B cell (primary cell): ENCODE data around the gene CMTM7. TPM values are rescaled to one million over a fixed set of nuclear protein-coding genes. Genes with fewer than 3 reads are reported as not detected.
A peak's percentile ranks its signal among the peaks of the same experiment; 100 is the strongest.

Experiments
- ATAC-seq: fragments of 200-7000 bp; cut with Tn5 transposase; one replicate; pipeline ENCODE4 v1.10.0; 2021; ENCODE audit warnings: low read depth, mild to moderate bottlenecking, moderate number of reproducible peaks, moderate library complexity
- CTCF ChIA-PET: fragments of 350-600 bp; sonication (Branson Sonifier 250); formaldehyde crosslinking; loops from one replicate; lab custom pipeline; 2021; ENCODE audit warnings: antibody characterized with exemption, inconsistent platforms; lab: Charles Lee
- POLR2A ChIA-PET: fragments of 350-600 bp; sonication (Branson Sonifier 250); formaldehyde crosslinking; loops from one replicate; lab custom pipeline; 2021; ENCODE audit warnings: antibody characterized with exemption; lab: Charles Lee
- DNase-seq: peaks from one replicate; pipeline ENCODE4 v3.0.0; 2013
- H2AFZ ChIP-seq: 2 replicates; pipeline ENCODE4 v1.6.1; 2012; ENCODE audit warnings: mild to moderate bottlenecking, low read depth, low read length; ENCODE audit not compliant: insufficient read depth, poor library complexity, severe bottlenecking
- H3K27ac ChIP-seq, 2 donors: 1 replicate in 1 of 2; 2 replicates in 1 of 2; pipeline ENCODE4 v1.5.1; 2012 to 2013; ENCODE audit warnings: low read length in 2 of 2, mild to moderate bottlenecking in 2 of 2, moderate library complexity in 1 of 2
- H3K27me3 ChIP-seq, 4 experiments: fragments of 200-600 bp in 1 of 4; sonication (generic) in 1 of 4; replicated peaks in 1 of 4; 1 replicate in 2 of 4; 2 replicates in 2 of 4; pipeline versions ENCODE4 v1.6.1 to v1.7.0; 2013 to 2016; ENCODE audit warnings: low read length in 3 of 4, mild to moderate bottlenecking in 2 of 4, mixed read lengths in 1 of 4, moderate library complexity in 1 of 4; ENCODE audit not compliant: insufficient read depth in 4 of 4, control insufficient read depth in 3 of 4; ENCODE audit errors: control extremely low read depth in 1 of 4
- H3K36me3 ChIP-seq, 2 experiments: replicated peaks in 1 of 2; 1 replicate in 1 of 2; 2 replicates in 1 of 2; pipeline versions ENCODE4 v1.6.1 to v1.7.1; 2013; ENCODE audit warnings: low read length in 1 of 2; ENCODE audit not compliant: insufficient read depth in 2 of 2, control insufficient read depth in 1 of 2; ENCODE audit errors: control extremely low read depth in 1 of 2, extremely low read depth in 1 of 2
- H3K4me1 ChIP-seq, 2 donors: fragments of 200-600 bp in 1 of 2; sonication (generic) in 1 of 2; 1 replicate in 1 of 2; 2 replicates in 1 of 2; pipeline versions ENCODE4 v1.5.1 to v1.6.1; 2013 to 2017; ENCODE audit warnings: low read length in 2 of 2; ENCODE audit not compliant: control insufficient read depth in 2 of 2, insufficient read depth in 2 of 2
- H3K4me2 ChIP-seq: replicated peaks from 2 replicates; pipeline ENCODE3; 2012; ENCODE audit warnings: mild to moderate bottlenecking, low read depth, low read length; ENCODE audit not compliant: poor library complexity, severe bottlenecking
- H3K4me3 ChIP-seq, 5 experiments: fragments of 200-600 bp in 1 of 5; sonication (generic) in 1 of 5; 1 replicate in 3 of 5; 2 replicates in 2 of 5; pipeline versions ENCODE4 v1.5.1 to v1.7.0; 2011 to 2016; ENCODE audit warnings: low read length in 4 of 5, mild to moderate bottlenecking in 4 of 5, low read depth in 2 of 5, control low read depth in 1 of 5, moderate library complexity in 1 of 5; ENCODE audit not compliant: insufficient read depth in 1 of 5; ENCODE audit errors: control extremely low read depth in 1 of 5, extremely low read depth in 1 of 5
- H3K79me2 ChIP-seq: fragments of 200-600 bp; sonication (generic); one replicate; pipeline ENCODE4 v1.6.0; 2016; ENCODE audit warnings: low read length; ENCODE audit not compliant: control insufficient read depth, insufficient read depth
- H3K9ac ChIP-seq: fragments of 200-600 bp; sonication (generic); 2 replicates; pipeline ENCODE4 v1.6.1; 2017; ENCODE audit warnings: mild to moderate bottlenecking, low read length, moderate library complexity
- H3K9me3 ChIP-seq, 3 donors: one replicate each; pipeline versions ENCODE4 v1.6.1 to v1.7.1; 2013; ENCODE audit warnings: low read length in 2 of 3; ENCODE audit not compliant: control insufficient read depth in 2 of 3, insufficient read depth in 1 of 3; ENCODE audit errors: control extremely low read depth in 1 of 3
- H4K20me1 ChIP-seq: 2 replicates; pipeline ENCODE4 v1.6.0; 2012; ENCODE audit warnings: mild to moderate bottlenecking, low read length; ENCODE audit not compliant: insufficient read depth, control insufficient read depth, poor library complexity, severe bottlenecking
- H3K27ac Mint-ChIP-seq: one replicate; pipeline ENCODE4 v1.8.0; 2021; ENCODE audit warnings: mixed read lengths
- H3K27me3 Mint-ChIP-seq: one replicate; pipeline ENCODE4 v1.8.0; 2021; ENCODE audit warnings: mixed read lengths
- H3K4me1 Mint-ChIP-seq: one replicate; pipeline ENCODE4 v1.8.0; 2021; ENCODE audit warnings: mixed read lengths
- H3K4me3 Mint-ChIP-seq: one replicate; pipeline ENCODE4 v1.8.0; 2021; ENCODE audit warnings: mixed read lengths
- H3K9me3 Mint-ChIP-seq: one replicate; pipeline ENCODE4 v1.8.0; 2022; ENCODE audit warnings: mixed read lengths; ENCODE audit not compliant: insufficient read depth
- CTCF ChIP-seq: fragments of 200-600 bp; IDR thresholded peaks from one replicate; pipeline ENCODE4 v1.8.0; 2022; ENCODE audit warnings: antibody characterized with exemption, mild to moderate bottlenecking
- EZH2 ChIP-seq: IDR thresholded peaks from 2 replicates; pipeline ENCODE4 v1.6.1; 2012; ENCODE audit warnings: borderline replicate concordance, low read depth, mild to moderate bottlenecking, moderate library complexity, low read length; ENCODE audit not compliant: insufficient read depth, poor library complexity, severe bottlenecking
- WGBS: methylation state at CpG from one replicate; pipeline ENCODE4 v1.1.5; 2013; ENCODE audit warnings: missing lambda C conversion rate; ENCODE audit not compliant: insufficient coverage; 5-methylcytosine and 5-hydroxymethylcytosine counted together
- intact Hi-C: fragments of 100-400 bp; cut with micrococcal nuclease; formaldehyde crosslinking; loops from one replicate; pipeline ENCODE4 v1.10.0; 2022
- polyA plus RNA-seq: library from polyadenylated mRNA; depleted of rRNA; stranded (reverse); fragments of >200 nt; gene quantifications from 2 replicates; pipeline ENCODE4 v1.2.3, GENCODE V29; 2012
- total RNA-seq, 2 donors: library from RNA; stranded (reverse); fragments of 120-200 nt in 1 of 2; gene quantifications; 1 replicate in 1 of 2; 2 replicates in 1 of 2; pipeline versions ENCODE4 v1.2.3 to v1.2.4, GENCODE V29; 2013 to 2022

Gene CMTM7
- total and polyA plus RNA-seq, 2 donors (not counting 1 experiment from before 2014, with no cell fraction given): 71.5 to 76.1 TPM

DNA sequence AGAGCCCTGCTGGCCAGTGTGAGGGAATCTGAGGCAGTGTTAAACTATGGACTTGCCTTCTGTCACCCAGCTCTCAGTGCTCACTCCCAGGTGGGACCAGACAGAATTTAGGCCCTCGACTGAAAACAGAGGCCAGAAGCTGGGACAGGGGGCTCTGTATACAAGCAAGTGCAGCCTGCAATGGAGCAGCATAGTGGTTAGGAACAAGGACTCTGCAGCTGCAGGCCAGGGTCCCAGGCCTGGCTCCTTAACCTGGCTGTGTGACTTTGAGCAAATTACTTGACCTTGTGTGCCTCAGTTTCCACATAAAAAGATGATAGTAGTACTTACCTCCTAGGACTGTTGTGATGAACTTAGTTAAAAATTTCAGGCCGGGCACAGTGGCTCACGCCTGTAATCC, 39.8 kb downstream of the CMTM7 start:
- no peaks in the 10 kb centered on the region for H4K20me1 ChIP-seq
- no peak overlapping the region for H3K4me3 ChIP-seq
- no peak overlapping the region for H3K4me2 ChIP-seq
- CTCF ChIA-PET: interaction anchor here (1.0 to 3.2 kb wide), 3 partner anchors 10 to 36 kb away, joined by 3 to 22 read pairs (median 4); no protein-coding TSS in a partner anchor
- H2AFZ ChIP-seq: no peak overlapping the region
- no peaks in the 10 kb centered on the region for H3K27me3 ChIP-seq
- H3K4me1 ChIP-seq: peaks cover 72 to 84% of the 10 kb centered on the region in 2 donors
- WGBS: 100% methylated on average over 3 of the region's 3 CpGs
- peaks cover 89% of the 10 kb centered on the region for H3K79me2 ChIP-seq
- peak overlapping the region; percentile 86 for H3K27ac Mint-ChIP-seq
- H3K36me3 ChIP-seq: no peaks in the 10 kb centered on the region
- H3K4me1 Mint-ChIP-seq: peaks cover 77% of the 10 kb centered on the region
- intact Hi-C loops: no loop called here
- no peak overlapping the region for H3K27ac ChIP-seq
- no peaks in the 10 kb centered on the region for H3K9me3 ChIP-seq
- H3K27me3 Mint-ChIP-seq: no peaks in the 10 kb centered on the region
- no peak overlapping the region for H3K4me3 Mint-ChIP-seq
- DNase-seq: no peak
- ATAC-seq: no peak
- H3K9me3 Mint-ChIP-seq: no peaks in the 10 kb centered on the region
- POLR2A ChIA-PET: no interaction called here
- TF ChIP-seq CTCF (no peak), EZH2 (no peak)
- no peak overlapping the region for H3K9ac ChIP-seq

DNA sequence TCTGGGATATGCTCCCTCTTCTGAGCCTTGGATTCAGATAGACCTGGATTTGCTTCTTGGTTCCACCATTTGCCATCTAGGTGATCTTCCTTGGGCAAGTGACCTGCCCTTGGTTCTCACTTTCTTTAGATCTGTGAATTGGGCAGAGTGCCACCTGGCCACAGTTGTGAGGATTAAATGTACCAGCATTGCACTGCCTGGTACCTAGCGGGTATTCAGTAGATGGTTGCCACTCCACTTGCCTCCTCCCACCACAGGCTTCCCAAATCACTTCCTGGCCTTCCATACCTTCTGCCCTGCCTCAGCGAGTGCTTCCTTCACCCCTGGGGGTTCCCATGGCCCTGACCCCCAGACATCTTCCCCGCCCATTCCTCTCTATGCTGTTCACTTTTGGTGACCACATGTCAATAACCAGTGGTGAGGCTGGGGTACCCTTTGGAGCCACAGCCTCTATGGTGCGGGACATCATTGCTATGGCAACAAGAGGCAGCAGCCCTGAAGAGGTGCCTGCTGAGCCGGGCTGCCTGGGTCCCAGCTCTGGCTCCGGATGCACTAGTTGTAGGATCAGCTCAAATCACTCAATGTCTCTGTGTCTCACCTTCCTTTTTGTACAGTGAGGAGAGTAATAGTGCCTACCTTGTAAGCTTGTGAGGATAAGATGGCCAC, 40.5 kb downstream of the CMTM7 start:
- H3K27me3 Mint-ChIP-seq: no peaks in the 10 kb centered on the region
- Histone ChIP-seq H4K20me1 (no peaks in the 10 kb centered on the region), H3K4me2 (peak overlapping the region; percentile 56), H3K36me3 (no peaks in the 10 kb centered on the region), H3K4me1 (peaks cover 79 to 88% of the 10 kb centered on the region in 2 donors), H3K27me3 (no peaks in the 10 kb centered on the region), H3K9ac (no peak overlapping the region), H2AFZ (no peak overlapping the region), H3K9me3 (no peaks in the 10 kb centered on the region), H3K4me3 (no peak overlapping the region), H3K79me2 (peaks cover 89% of the 10 kb centered on the region), H3K27ac (peak overlapping the region in 1 of 2 donors; percentile 72)
- no peak for DNase-seq
- ATAC-seq: no peak
- peaks cover 80% of the 10 kb centered on the region for H3K4me1 Mint-ChIP-seq
- WGBS: 97% methylated on average over 6 of the region's 6 CpGs
- TF ChIP-seq EZH2 (no peak), CTCF (no peak)
- H3K4me3 Mint-ChIP-seq: peak overlapping the region; percentile 75
- intact Hi-C loops: no loop called here
- CTCF ChIA-PET: interaction anchor here (1.0 to 3.2 kb wide), 8 partner anchors 8 to 415 kb away, joined by 3 to 22 read pairs (median 4); no protein-coding TSS in a partner anchor
- POLR2A ChIA-PET: interaction anchor here (1.0 kb wide), 1 partner anchor 26 kb away, joined by 3 read pairs; no protein-coding TSS in a partner anchor
- H3K9me3 Mint-ChIP-seq: no peaks in the 10 kb centered on the region
- H3K27ac Mint-ChIP-seq: peak overlapping the region; percentile 86
